LoVo (cell line): ENCODE measurements around the gene CGN.
"Not testable (repeated sequence)": the region's sequence is repeated elsewhere in the genome, so short reads cannot be mapped to it uniquely, and the experiment has no call there.

ENCODE experiments used
- DNase-seq: peaks from one replicate; pipeline ENCODE4 v3.0.0-alpha.2; 2016; ENCODE audit warnings: low spot score

CGN gene

GRCh38 chr1:151522427-151522826, 11.2 kb downstream of the CGN start:
- DNase-seq: not testable (repeated sequence)

DNA sequence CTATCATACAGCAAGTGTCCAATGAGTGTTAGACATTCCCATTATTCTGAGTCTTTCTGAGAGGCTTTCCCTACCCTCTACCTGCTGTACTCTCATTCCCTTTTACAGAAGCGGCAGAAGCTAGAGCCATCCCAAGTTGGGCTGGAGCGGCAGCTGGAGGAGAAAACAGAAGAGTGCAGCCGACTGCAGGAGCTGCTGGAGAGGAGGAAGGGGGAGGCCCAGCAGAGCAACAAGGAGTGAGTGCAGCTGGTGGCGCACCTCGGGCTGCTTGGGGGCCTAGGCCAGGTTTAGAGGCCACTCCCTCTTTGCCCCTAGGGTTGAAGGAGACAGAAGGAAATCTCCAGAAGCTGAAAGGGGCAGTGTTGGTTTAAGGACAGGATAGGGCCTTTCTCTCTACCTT, 12.1 kb downstream of the CGN start:
- DNase-seq: no peak

DNA sequence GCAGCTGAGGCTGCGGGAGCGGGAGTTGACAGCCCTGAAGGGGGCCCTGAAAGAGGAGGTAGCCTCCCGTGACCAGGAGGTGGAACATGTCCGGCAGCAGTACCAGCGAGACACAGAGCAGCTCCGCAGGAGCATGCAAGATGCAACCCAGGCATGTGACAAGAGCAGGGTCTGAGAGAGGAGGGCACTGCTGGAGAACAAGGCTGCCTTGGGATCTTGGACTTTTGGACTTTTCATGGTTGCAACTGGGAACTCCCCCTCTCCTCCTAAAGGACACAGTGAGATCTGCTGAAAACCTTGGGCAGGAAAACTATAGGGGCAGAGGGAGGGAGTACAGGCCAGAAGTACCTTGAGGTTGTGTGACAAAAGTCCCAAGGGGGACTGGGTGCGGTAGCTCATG, 13.5 kb downstream of the CGN start:
- DNase-seq: no peak

- no peak for DNase-seq
These were observed 15.7 kb downstream of the CGN start for GRCh38 chr1:151526735-151527525.

GRCh38 chr1:151529211-151529702, 18.1 kb downstream of the CGN start:
- DNase-seq: no peak

DNA sequence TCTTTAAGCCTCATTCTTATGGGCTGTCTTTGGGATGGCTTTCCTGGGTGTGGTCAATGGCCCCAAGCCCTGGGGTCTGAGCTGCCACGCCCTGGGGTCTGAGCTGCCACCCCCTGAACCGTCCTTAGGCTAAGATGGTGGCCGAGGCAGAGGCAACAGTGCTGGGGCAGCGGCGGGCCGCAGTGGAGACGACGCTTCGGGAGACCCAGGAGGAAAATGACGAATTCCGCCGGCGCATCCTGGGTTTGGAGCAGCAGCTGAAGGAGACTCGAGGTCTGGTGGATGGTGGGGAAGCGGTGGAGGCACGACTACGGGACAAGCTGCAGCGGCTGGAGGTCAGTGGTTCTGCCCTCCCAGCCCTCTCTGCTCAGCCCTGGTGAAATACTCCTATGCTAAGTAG, 18.6 kb downstream of the CGN start:
- no peak for DNase-seq

- DNase-seq: no peak
These were observed 19.3 kb downstream of the CGN start for GRCh38 chr1:151530461-151530860.

DNA sequence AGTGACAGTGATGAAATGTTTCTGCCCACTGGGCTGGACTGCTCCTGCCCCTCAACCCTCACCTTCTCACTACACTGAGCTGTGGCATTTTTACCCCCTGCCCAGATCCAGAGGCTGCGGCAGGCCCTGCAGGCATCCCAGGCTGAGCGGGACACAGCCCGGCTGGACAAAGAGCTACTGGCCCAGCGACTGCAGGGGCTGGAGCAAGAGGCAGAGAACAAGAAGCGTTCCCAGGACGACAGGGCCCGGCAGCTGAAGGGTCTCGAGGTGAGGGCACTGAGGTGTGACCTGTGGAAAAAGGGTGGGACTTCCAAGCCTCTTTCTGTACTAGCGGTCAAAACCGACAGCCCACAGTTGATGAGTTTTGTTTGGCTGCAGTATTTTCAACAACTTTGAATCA, 22.7 kb downstream of the CGN start:
- no peak for DNase-seq

GRCh38 chr1:151534662-151535278, 23.6 kb downstream of the CGN start:
- no peak for DNase-seq

DNA sequence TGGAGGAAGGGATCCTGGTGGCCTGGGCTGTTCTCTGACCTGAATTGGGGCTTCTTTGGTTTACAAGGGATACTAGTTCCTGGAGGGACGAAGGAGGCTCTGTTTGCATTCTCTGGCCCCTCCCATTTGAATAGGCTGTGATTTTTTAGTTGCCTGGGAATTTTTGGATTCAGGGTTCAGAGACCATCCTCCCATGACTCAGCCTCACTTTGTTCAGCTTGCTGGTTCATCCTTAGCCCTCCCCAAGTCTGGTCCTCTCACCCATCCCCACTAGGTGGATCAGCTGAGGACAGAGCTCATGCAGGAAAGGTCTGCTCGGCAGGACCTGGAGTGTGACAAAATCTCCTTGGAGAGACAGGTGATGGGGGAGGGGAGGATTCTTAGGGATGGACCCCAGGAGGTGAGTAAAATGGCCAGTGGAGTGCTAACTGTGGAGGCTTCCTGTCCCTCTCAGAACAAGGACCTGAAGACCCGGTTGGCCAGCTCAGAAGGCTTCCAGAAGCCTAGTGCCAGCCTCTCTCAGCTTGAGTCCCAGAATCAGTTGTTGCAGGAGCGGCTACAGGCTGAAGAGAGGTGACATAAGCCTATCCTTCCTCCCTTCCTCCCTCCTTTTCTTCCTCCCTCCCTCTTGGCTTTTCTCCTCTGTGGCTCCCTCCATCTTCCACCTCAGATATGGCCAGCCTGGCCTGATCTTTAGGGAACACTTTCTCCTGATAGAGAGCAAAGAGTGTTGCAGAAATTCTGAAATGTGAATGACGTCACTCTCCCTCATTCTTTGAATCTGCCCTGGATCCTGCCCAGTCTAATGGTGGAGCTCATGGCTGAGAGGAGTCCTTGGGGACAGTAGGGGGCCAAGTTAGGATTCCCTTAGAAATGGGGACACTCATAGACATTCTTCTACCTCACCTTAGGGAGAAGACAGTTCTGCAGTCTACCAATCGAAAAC, 24.4 kb downstream of the CGN start:
- no peak for DNase-seq

- DNase-seq: no peak
These were observed 25.3 kb downstream of the CGN start for GRCh38 chr1:151536499-151536898.

DNA sequence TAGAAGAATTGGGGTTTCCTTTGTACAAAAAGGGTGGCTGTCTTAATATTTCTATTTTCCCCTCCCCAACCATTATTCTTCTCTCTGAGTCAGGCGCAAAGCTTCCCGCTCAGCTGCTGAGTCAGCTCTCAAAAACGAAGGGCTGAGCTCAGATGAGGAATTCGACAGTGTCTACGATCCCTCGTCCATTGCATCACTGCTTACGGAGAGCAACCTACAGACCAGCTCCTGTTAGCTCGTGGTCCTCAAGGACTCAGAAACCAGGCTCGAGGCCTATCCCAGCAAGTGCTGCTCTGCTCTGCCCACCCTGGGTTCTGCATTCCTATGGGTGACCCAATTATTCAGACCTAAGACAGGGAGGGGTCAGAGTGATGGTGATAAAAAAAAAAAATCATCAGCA, 25.9 kb downstream of the CGN start:
- DNase-seq: no peak

DNA sequence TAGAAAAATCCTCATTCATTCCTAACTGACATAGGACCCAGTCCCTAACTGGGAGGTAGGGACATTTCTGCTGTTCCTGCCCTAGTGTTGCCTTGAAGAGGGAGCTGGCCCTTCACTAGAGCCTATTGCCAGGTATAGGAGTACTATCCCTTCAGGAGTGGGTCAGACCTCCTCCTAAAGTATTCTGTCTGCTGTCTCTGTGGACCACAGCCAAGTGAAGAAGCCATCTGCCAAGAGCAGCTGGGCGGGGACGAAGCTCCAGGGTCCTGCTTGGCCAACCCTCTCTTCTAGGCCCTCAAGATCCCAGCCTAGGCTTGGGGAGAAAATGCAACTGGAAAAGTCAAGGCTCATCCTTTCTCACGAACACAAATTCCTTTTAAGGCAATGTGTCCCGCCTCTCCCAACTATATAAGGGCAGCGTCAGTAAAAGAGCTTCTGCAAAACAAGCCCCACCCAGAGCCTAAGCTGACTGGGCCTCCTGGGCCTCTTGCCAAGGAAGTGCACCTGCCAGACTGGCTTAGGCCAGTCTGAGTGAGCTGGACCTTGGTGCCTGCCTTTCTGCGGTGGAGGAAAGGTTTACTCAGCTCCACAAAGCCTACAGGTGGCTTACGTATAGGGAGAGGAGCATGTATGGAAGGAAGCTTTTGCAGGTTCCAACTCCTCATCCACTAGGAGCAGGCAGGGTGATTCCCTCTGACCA, 28.3 kb downstream of the CGN start:
- DNase-seq: peak; percentile 98

DNA sequence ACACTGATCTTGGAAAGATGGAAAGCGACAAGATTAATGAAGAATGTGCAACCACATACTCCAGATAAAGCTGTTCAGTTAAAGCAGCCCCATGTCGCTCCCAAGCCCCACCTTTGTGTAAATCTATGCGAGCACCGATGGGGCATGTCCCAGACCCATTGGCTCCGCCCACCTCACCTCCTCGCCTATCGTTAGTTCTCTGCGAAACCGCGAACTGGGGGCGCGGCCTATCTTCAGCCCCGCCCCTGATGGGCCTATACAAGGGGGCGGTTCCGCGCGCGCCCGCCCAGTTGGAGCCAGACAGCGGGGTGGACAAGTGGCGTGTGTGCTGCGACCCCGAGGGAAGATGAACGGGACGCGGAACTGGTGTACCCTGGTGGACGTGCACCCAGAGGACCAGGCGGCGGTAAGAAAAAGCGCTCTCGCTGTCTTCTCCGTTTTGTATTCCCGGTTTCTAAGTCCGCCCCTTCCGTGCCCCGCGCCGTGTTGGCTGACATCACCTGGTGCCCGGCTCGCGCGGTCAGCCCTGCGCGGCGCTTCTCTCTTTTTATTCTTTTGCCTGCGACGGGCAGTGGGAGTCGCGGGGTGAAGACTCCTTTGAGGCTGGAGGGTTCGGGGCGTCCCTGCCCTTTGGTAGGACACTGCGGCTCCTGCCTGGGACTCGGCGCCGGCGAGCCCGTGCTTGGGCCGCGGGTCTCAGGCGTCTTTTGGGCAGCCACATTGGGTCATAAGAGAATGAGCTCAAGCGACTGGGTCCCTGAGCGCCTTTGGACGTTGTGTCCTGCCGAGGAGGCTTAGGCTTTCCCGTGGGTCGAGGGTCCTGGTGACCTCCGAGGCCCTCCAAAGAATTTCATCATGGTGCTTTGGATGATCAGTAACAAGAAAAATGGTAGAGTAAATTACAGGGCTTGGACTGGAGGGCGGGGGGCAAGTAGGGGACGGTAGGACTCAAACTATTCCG, 29.1 kb downstream of the CGN start, which contains the start of gene TUFT1:
Gene TUFT1 (plus strand): TSS at position 289 of the 961 bp plus-strand sequence. CDS start 58 bp downstream, at position 347.
- peak; percentile 96 for DNase-seq

GRCh38 chr1:151540982-151541377, 29.8 kb downstream of the CGN start:
- no peak for DNase-seq

- DNase-seq: no peak
These were observed 30.6 kb downstream of the CGN start for GRCh38 chr1:151541752-151542151.

- peak; percentile 33 for DNase-seq
These were observed 31.5 kb downstream of the CGN start for GRCh38 chr1:151542710-151543129.

- no peak for DNase-seq
These were observed 34.4 kb downstream of the CGN start for GRCh38 chr1:151545542-151545941.

DNA sequence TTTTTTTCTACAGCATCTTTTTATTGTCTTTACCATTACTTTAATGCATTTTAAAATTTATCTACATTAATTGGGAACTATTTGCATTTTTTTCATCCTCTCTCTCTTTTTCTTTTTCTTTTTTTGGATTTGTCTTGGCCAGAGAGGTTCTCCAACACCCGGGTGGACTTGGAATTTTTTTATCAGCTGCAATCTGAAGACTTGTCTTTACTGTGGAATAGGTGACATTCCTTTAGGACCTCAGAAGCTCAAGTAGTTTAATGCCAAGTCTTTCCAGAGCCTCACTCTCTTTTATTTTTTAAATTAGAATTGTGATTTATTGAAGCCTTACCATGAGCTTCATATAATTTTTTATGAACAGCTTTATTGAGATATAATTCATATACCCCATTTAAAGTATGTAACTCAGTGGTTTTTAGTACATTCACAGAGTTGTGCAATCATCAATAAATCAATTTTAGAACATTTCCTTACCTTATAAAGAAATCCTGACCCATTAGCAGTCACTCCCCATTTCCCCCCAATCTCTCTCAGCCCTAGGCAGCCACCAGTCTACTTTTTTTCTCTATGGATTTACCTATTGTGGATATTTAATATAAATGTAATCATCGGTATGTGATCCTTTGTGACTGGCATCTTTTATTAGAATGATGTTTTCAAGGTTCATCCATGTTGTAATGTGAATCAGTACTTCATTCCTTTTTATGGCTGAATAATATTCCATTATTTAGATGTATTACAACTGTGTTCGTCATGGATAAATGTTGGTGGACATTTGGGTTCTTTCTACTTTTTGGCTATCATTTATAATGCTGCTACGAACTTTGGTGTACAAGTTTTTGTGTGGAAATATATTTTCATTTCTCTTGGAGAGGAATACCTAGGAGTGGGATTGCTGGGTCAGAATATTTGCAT, 35.1 kb downstream of the CGN start:
- DNase-seq: no peak
